Suppressor macrophage treated with lipopolysaccharide for 1 hour (primary cell): ENCODE measurements around the gene GSTCD.
"Not testable (repeated sequence)": the region's sequence is repeated elsewhere in the genome, so short reads cannot be mapped to it uniquely, and the experiment has no call there.

ENCODE experiments used
- DNase-seq, 3 donors: peaks; one replicate each; pipeline ENCODE4 v3.0.0-alpha.2; 2020 to 2022

Gene GSTCD

GRCh38 chr4:105808750-105809041 lies 100.1 kb downstream of the GSTCD start:
- no peak for DNase-seq

- no peak for DNase-seq
These were observed 107.1 kb downstream of the GSTCD start for GRCh38 chr4:105815701-105816100.

GRCh38 chr4:105822061-105822460 lies 113.5 kb downstream of the GSTCD start:
- DNase-seq: no peak

GRCh38 chr4:105828074-105828473 lies 119.5 kb downstream of the GSTCD start:
- no peak for DNase-seq

- DNase-seq: no peak
These were observed 122.6 kb downstream of the GSTCD start for GRCh38 chr4:105831189-105831588.

GRCh38 chr4:105835177-105835576 lies 126.6 kb downstream of the GSTCD start:
- DNase-seq: no peak

- no peak for DNase-seq
These were observed 128.0 kb downstream of the GSTCD start for GRCh38 chr4:105836537-105836936.

- DNase-seq: no peak
These were observed 128.5 kb downstream of the GSTCD start for GRCh38 chr4:105837037-105837436.

GRCh38 chr4:105838082-105838481 lies 129.5 kb downstream of the GSTCD start:
- no peak for DNase-seq

GRCh38 chr4:105840426-105841174 lies 132.0 kb downstream of the GSTCD start:
- DNase-seq: no peak

- DNase-seq: no peak
These were observed 135.4 kb downstream of the GSTCD start for GRCh38 chr4:105843941-105844340.

GRCh38 chr4:105845559-105845958 lies 137.0 kb downstream of the GSTCD start:
- DNase-seq: no peak

GRCh38 chr4:105848359-105848758 lies 139.8 kb downstream of the GSTCD start:
- not testable (repeated sequence) for DNase-seq

GRCh38 chr4:105851196-105851595 lies 142.6 kb downstream of the GSTCD start:
- no peak for DNase-seq

GRCh38 chr4:105852230-105852629 lies 143.6 kb downstream of the GSTCD start:
- not testable (repeated sequence) for DNase-seq

GRCh38 chr4:105858466-105859040 lies 150.0 kb downstream of the GSTCD start:
- no peak for DNase-seq

- peak; percentile 4 to 56 (median 22) for DNase-seq
These were observed 150.6 kb downstream of the GSTCD start for GRCh38 chr4:105859233-105859632.

GRCh38 chr4:105870963-105871362 lies 162.4 kb downstream of the GSTCD start:
- no peak for DNase-seq

- no peak for DNase-seq
These were observed 163.4 kb downstream of the GSTCD start for GRCh38 chr4:105871997-105872396.

- no peak for DNase-seq
These were observed 166.6 kb downstream of the GSTCD start for GRCh38 chr4:105875233-105875632.

- DNase-seq: no peak
These were observed 170.1 kb downstream of the GSTCD start for GRCh38 chr4:105878668-105879067.

- no peak for DNase-seq
These were observed 178.9 kb downstream of the GSTCD start for GRCh38 chr4:105887508-105887907.

GRCh38 chr4:105894660-105895582 lies 186.3 kb downstream of the GSTCD start, which contains the start of gene NPNT:
Gene NPNT (plus strand): TSS chr4:105895471. CDS start chr4:105895653, 182 bp downstream.
- DNase-seq: no peak
